ENCODE results near the gene SPO11. TPM values are rescaled to one million over a fixed set of nuclear protein-coding genes. Genes with fewer than 3 reads are reported as not detected.

SPO11 gene
- total and polyA plus RNA-seq, 2 of the 13 experiments (the other 11 are each of a cell fraction or from before 2014, with no cell fraction given): not detected

GRCh38 chr20:57308451-57309271 is 20.9 kb upstream of the SPO11 start:
- 10% methylated on average over 13 of the region's 13 CpGs for WGBS (ENCODE audit: low lambda C conversion rate)
- no peak for FAIRE-seq
- Histone ChIP-seq H3K4me2 (ENCODE audit: low read depth, low read length) (no peak overlapping the region), H3K4me1 (ENCODE audit: insufficient read depth, low read length) (no peaks in the 10 kb centered on the region), H2AFZ (ENCODE audit: low read length) (no peak overlapping the region), H3K27ac (ENCODE audit: extremely low read length, insufficient read depth, low read length) (no peak overlapping the region), H3K4me3 (replicated peaks in 1 of 3; ENCODE audit: insufficient read depth in 1 of 3, low read depth in 2 of 3, low read length in 3 of 3) (no peak overlapping the region), H3K9ac (ENCODE audit: insufficient read depth, low read depth, low read length) (no peak overlapping the region), H4K20me1 (ENCODE audit: insufficient read depth, low read length) (no peaks in the 10 kb centered on the region), H3K9me3 (ENCODE audit: low read length) (no peaks in the 10 kb centered on the region), H3K79me2 (ENCODE audit: insufficient read depth, low read length) (no peaks in the 10 kb centered on the region), H3K36me3 (replicated peaks in 1 of 2; ENCODE audit: control insufficient read depth in 1 of 2, insufficient read depth in 2 of 2, low read length in 2 of 2) (no peaks in the 10 kb centered on the region), H3K27me3 (ENCODE audit: control insufficient read depth in 1 of 2, insufficient read depth in 2 of 2, low read length in 2 of 2) (peaks cover 3 to 62% of the 10 kb centered on the region in 2 experiments; a peak in 4 of 5 replicates)
- no TSS peak for BruUV-seq (replicated peaks)
- ATAC-seq: no peak
- DNase-seq (ENCODE audit: low spot score): no peak
- TF ChIP-seq MAFK (conservative IDR thresholded peaks at IDR 0.05 in 1 of 2, IDR thresholded peaks at IDR 0.05 in 1 of 2; ENCODE audit: low read length in 2 of 2) (peak; percentile 42 to 80; a peak in 3 of 4 replicates), MAFF (IDR thresholded peaks at IDR 0.05; ENCODE audit: low read depth, low read length) (0 out of 2 replicates have a peak, but pooled peaks have one; percentile 36), GPN1 (CRISPR knock-in tag; IDR thresholded peaks at IDR 0.05; ENCODE audit: borderline replicate concordance) (no peak)
- intact Hi-C loops (cut with micrococcal nuclease; ENCODE audit: unreplicated experiment) (no loop called here), in situ Hi-C loops (cut with HindIII; ENCODE audit: extremely low pct_ligation_motif_present, low pct_unique_long_range_greater_than_20kb) (no loop called here)
- POLR2A ChIA-PET: no interaction called here
- CTCF ChIA-PET (ENCODE audit: low intra/inter-chr PET ratio, low total read pairs): no interaction called here

- no peak for DNase-seq (ENCODE audit: low spot score)
- no peaks in the 10 kb centered on the region for H3K79me2 ChIP-seq (ENCODE audit: insufficient read depth, low read length)
- WGBS (ENCODE audit: low lambda C conversion rate): 14% methylated on average over 9 of the region's 9 CpGs
- no peak overlapping the region for H2AFZ ChIP-seq (ENCODE audit: low read length)
- H4K20me1 ChIP-seq (ENCODE audit: insufficient read depth, low read length): no peaks in the 10 kb centered on the region
- H3K4me3 ChIP-seq (replicated peaks in 1 of 3; ENCODE audit: insufficient read depth in 1 of 3, low read depth in 2 of 3, low read length in 3 of 3): no peak overlapping the region
- no peak for ATAC-seq
- intact Hi-C loops (cut with micrococcal nuclease; ENCODE audit: unreplicated experiment) (no loop called here), in situ Hi-C loops (cut with HindIII; ENCODE audit: extremely low pct_ligation_motif_present, low pct_unique_long_range_greater_than_20kb) (no loop called here)
- no peak overlapping the region for H3K9ac ChIP-seq (ENCODE audit: insufficient read depth, low read depth, low read length)
- H3K36me3 ChIP-seq (replicated peaks in 1 of 2; ENCODE audit: control insufficient read depth in 1 of 2, insufficient read depth in 2 of 2, low read length in 2 of 2): no peaks in the 10 kb centered on the region
- BruUV-seq (replicated peaks): no TSS peak
- no peaks in the 10 kb centered on the region for H3K9me3 ChIP-seq (ENCODE audit: low read length)
- ChIA-PET CTCF (ENCODE audit: low intra/inter-chr PET ratio, low total read pairs) (no interaction called here), POLR2A (no interaction called here)
- peaks cover 3 to 61% of the 10 kb centered on the region in 2 experiments; a peak in 4 of 5 replicates for H3K27me3 ChIP-seq (ENCODE audit: control insufficient read depth in 1 of 2, insufficient read depth in 2 of 2, low read length in 2 of 2)
- no peaks in the 10 kb centered on the region for H3K4me1 ChIP-seq (ENCODE audit: insufficient read depth, low read length)
- no peak for FAIRE-seq
- H3K4me2 ChIP-seq (ENCODE audit: low read depth, low read length): no peak overlapping the region
- no peak overlapping the region for H3K27ac ChIP-seq (ENCODE audit: extremely low read length, insufficient read depth, low read length)
- no peak for TF ChIP-seq CTCF (CRISPR knock-in tag; IDR thresholded peaks at IDR 0.05)
- no peak for TF ChIP-seq TBX2 (CRISPR knock-in tag; IDR thresholded peaks at IDR 0.05; ENCODE audit: borderline replicate concordance)
- no peak for TF ChIP-seq ZFP91 (CRISPR knock-in tag; IDR thresholded peaks at IDR 0.05; ENCODE audit: borderline replicate concordance)
- TF ChIP-seq NR3C1 (CRISPR knock-in tag; IDR thresholded peaks at IDR 0.05): no peak
- TF ChIP-seq RFXANK (CRISPR knock-in tag; IDR thresholded peaks at IDR 0.05): no peak
- no peak for TF ChIP-seq CHD2 (IDR thresholded peaks at IDR 0.05; ENCODE audit: low read depth, low read length)
- TF ChIP-seq THAP7 (CRISPR knock-in tag; IDR thresholded peaks at IDR 0.05): no peak
- no peak for TF ChIP-seq HDAC6 (IDR thresholded peaks at IDR 0.05; ENCODE audit: low read depth, low read length)
- TF ChIP-seq PHF5A (CRISPR knock-in tag; IDR thresholded peaks at IDR 0.05; ENCODE audit: low read depth, unreplicated experiment): no peak
- TF ChIP-seq ZFP62 (CRISPR knock-in tag; IDR thresholded peaks at IDR 0.05): no peak
- no peak for TF ChIP-seq CCAR2 (optimal IDR thresholded peaks at IDR 0.05; ENCODE audit: low read depth, low read length)
Measured at GRCh38 chr20:57309544-57310115, 20.0 kb upstream of the SPO11 start.
